HCT116 (cell line): ENCODE data around the gene NRCAM. TPM values are rescaled to one million over a fixed set of nuclear protein-coding genes. Genes with fewer than 3 reads are reported as not detected.
"Not testable (repeated sequence)": the region's sequence is repeated elsewhere in the genome, so short reads cannot be mapped to it uniquely, and the experiment has no call there.

ENCODE experiments used
- ATAC-seq: fragments of 200-7000 bp; cut with Tn5 transposase; 2 replicates; pipeline ENCODE4 v1.9.1; 2020; ENCODE audit warnings: mild to moderate bottlenecking, moderate library complexity
- BruUV-seq: library from RNA; stranded (reverse); fragments of 400-500 nt; replicated peaks from 2 replicates; lab custom pipeline; 2021; lab: Mats Ljungman, UMichigan
- CTCF ChIA-PET: fragments of 300-600 bp; sonication (Branson Sonifier 250); formaldehyde crosslinking; loops from one replicate; lab custom pipeline; 2021; ENCODE audit warnings: antibody characterized with exemption; lab: Charles Lee
- POLR2A ChIA-PET: fragments of 300-600, 350-600 bp; sonication (Branson Sonifier 250); formaldehyde crosslinking; loops from one replicate; lab custom pipeline; 2021; ENCODE audit warnings: antibody characterized with exemption; lab: Charles Lee
- RAD21 ChIA-PET, 2 experiments: fragments of 300-600 bp; sonication (Branson Sonifier 250); formaldehyde crosslinking; loops; one replicate each; lab custom pipeline; 2023; ENCODE audit warnings: low total read pairs in 2 of 2; ENCODE audit not compliant: uncharacterized antibody in 2 of 2, unreplicated experiment in 2 of 2, low non-redundant PET in 1 of 2; lab: Charles Lee
- DNase-seq: peaks from one replicate; pipeline ENCODE4 v3.0.0-alpha.2; 2010; ENCODE audit warnings: low read depth, low spot score
- H2AFZ ChIP-seq: fragments of 200-600 bp; shearing (Covaris generic), sonication (generic); 2 replicates; pipeline ENCODE4 v1.6.1; 2017; ENCODE audit warnings: low read depth, mixed run types, mixed read lengths, antibody characterized with exemption, low read length; ENCODE audit not compliant: poor library complexity, severe bottlenecking
- H3K27ac ChIP-seq: 2 replicates; pipeline ENCODE4 v1.5.1; 2012; ENCODE audit warnings: low read depth, low read length
- H3K27me3 ChIP-seq: fragments of 200-600 bp; sonication (generic); 2 replicates; pipeline ENCODE4 v1.6.1; 2016; ENCODE audit warnings: mixed run types, low read length, mixed read lengths; ENCODE audit not compliant: insufficient read depth
- H3K36me3 ChIP-seq, 2 experiments: fragments of 200-500 bp in 1 of 2; fragments of 200-600 bp in 1 of 2; sonication (Bioruptor generic) in 1 of 2; sonication (generic) in 1 of 2; 2 replicates each; pipeline versions ENCODE4 v1.5.1 to v1.6.1; 2014 to 2016; ENCODE audit warnings: low read length in 2 of 2, inconsistent platforms in 1 of 2, mixed read lengths in 1 of 2, mixed run types in 1 of 2; ENCODE audit not compliant: insufficient read depth in 2 of 2, control insufficient read depth in 1 of 2
- H3K4me1 ChIP-seq, 2 experiments: fragments of 200-600 bp in 1 of 2; sonication (generic) in 1 of 2; 2 replicates each; pipeline versions ENCODE4 v1.5.1 to v1.6.1; 2012 to 2017; ENCODE audit warnings: low read length in 2 of 2, inconsistent platforms in 1 of 2, mild to moderate bottlenecking in 1 of 2, mixed read lengths in 1 of 2, mixed run types in 1 of 2, moderate library complexity in 1 of 2; ENCODE audit not compliant: insufficient read depth in 2 of 2, control insufficient read depth in 1 of 2
- H3K4me2 ChIP-seq: fragments of 200-600 bp; sonication (generic); 2 replicates; pipeline ENCODE4 v1.6.1; 2017; ENCODE audit warnings: mixed run types, low read length, mixed read lengths
- H3K4me3 ChIP-seq, 2 experiments: fragments of 200-600 bp in 1 of 2; sonication (generic) in 1 of 2; replicated peaks in 1 of 2; 2 replicates each; pipeline ENCODE4 v1.5.1; 2011 to 2016; ENCODE audit warnings: low read length in 2 of 2, control low read depth in 1 of 2, low read depth in 1 of 2, mild to moderate bottlenecking in 1 of 2, mixed read lengths in 1 of 2, mixed run types in 1 of 2
- H3K79me2 ChIP-seq: fragments of 200-600 bp; sonication (generic); 2 replicates; pipeline ENCODE4 v1.6.1; 2017; ENCODE audit warnings: mild to moderate bottlenecking, mixed run types, low read length, moderate library complexity, mixed read lengths; ENCODE audit not compliant: insufficient read depth
- H3K9ac ChIP-seq: fragments of 200-600 bp; sonication (generic); 2 replicates; pipeline ENCODE4 v1.6.1; 2016; ENCODE audit warnings: low read length, mixed read lengths
- H3K9me2 ChIP-seq: fragments of 200-600 bp; sonication (generic), shearing (Covaris generic); 2 replicates; pipeline ENCODE4 v1.6.1; 2017; ENCODE audit warnings: mixed run types, mild to moderate bottlenecking, moderate library complexity; ENCODE audit not compliant: insufficient read depth
- H3K9me3 ChIP-seq, 2 experiments: fragments of 200-500 bp in 1 of 2; fragments of 200-600 bp in 1 of 2; sonication (Bioruptor generic) in 1 of 2; sonication (generic) in 1 of 2; 2 replicates each; pipeline ENCODE4 v1.6.1; 2014 to 2017; ENCODE audit warnings: low read length in 2 of 2, mixed read lengths in 2 of 2, inconsistent platforms in 1 of 2, low read depth in 1 of 2, mild to moderate bottlenecking in 1 of 2, mixed run types in 1 of 2, moderate library complexity in 1 of 2; ENCODE audit not compliant: control insufficient read depth in 1 of 2, insufficient read depth in 1 of 2
- H4K20me1 ChIP-seq: fragments of 200-600 bp; sonication (generic), shearing (Covaris generic); 2 replicates; pipeline ENCODE4 v1.6.1; 2017; ENCODE audit warnings: mixed run types, mild to moderate bottlenecking, moderate library complexity; ENCODE audit not compliant: insufficient read depth
- SP1 ChIP-seq: IDR thresholded peaks from 2 replicates; pipeline ENCODE4 v1.6.1; 2012; ENCODE audit warnings: low read depth
- TCF7L2 ChIP-seq: IDR thresholded peaks from 2 replicates; pipeline ENCODE4 v1.7.0; 2011; ENCODE audit warnings: borderline replicate concordance, inconsistent platforms; ENCODE audit not compliant: insufficient read depth, insufficient read length; ENCODE audit errors: extremely low read depth
- ZNF274 ChIP-seq: fragments of 200-500 bp; sonication (Bioruptor generic); IDR thresholded peaks from 2 replicates; pipeline ENCODE4 v1.6.1; 2014; ENCODE audit warnings: mild to moderate bottlenecking, low read depth, low read length, inconsistent platforms
- intact Hi-C: fragments of 100-400 bp; cut with micrococcal nuclease; formaldehyde crosslinking; loops from 2 replicates; pipeline ENCODE4 v1.10.0; 2022
- total RNA-seq: library from RNA; stranded (reverse); gene quantifications from one replicate; pipeline ENCODE4 v1.2.1, GENCODE V29; 2021; ENCODE audit not compliant: unreplicated experiment

NRCAM gene
- total RNA-seq, 1 experiment from 2014 or later, result 0.15 TPM

DNA sequence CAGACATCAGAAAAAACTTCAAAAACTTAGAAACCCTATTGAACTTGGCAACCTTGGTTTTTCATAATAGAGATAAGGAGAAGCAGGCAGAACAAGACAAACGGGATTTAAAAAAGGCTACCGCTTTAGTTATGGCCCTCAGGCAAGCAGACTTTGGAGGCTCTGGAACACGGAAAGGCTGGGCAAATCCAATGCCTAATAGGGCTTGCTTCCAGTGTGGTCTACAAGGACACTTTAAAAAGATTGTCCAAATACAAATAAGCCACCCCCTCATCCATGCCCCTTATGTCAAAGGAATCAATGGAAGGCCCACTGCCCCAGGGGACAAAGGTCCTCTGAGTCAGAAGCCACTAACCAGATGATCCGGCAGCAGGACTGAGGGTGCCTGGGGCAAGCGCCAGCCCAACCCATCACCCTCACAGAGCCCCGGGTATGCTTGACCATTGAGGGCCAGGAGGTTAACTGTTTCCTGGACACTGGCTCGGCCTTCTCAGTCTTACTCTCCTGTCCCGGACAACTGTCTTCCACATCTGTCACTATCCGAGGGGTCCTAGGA lies 115.3 kb downstream of the NRCAM start:
- no peak overlapping the region for H3K4me2 ChIP-seq
- H4K20me1 ChIP-seq, result no peaks in the 10 kb centered on the region
- H2AFZ ChIP-seq, result no peak overlapping the region
- DNase-seq (no peak), ATAC-seq (no peak)
- CTCF ChIA-PET, result no interaction called here
- intact Hi-C loops, result no loop called here
- H3K9me2 ChIP-seq, result no peaks in the 10 kb centered on the region
- no peaks in the 10 kb centered on the region for H3K27me3 ChIP-seq
- no TSS peak for BruUV-seq
- RAD21 ChIA-PET, result no interaction called here
- H3K9me3 ChIP-seq, result no peaks in the 10 kb centered on the region
- no peak for TF ChIP-seq TCF7L2
- no peak for TF ChIP-seq ZNF274
- TF ChIP-seq SP1, result no peak
- no peak overlapping the region for H3K9ac ChIP-seq
- H3K4me3 ChIP-seq, result no peak overlapping the region
- no peaks in the 10 kb centered on the region; a peak in 1 of 4 replicates for H3K4me1 ChIP-seq
- H3K79me2 ChIP-seq, result no peaks in the 10 kb centered on the region
- H3K36me3 ChIP-seq, result no peaks in the 10 kb centered on the region
- POLR2A ChIA-PET, result no interaction called here
- H3K27ac ChIP-seq, result no peak overlapping the region

DNA sequence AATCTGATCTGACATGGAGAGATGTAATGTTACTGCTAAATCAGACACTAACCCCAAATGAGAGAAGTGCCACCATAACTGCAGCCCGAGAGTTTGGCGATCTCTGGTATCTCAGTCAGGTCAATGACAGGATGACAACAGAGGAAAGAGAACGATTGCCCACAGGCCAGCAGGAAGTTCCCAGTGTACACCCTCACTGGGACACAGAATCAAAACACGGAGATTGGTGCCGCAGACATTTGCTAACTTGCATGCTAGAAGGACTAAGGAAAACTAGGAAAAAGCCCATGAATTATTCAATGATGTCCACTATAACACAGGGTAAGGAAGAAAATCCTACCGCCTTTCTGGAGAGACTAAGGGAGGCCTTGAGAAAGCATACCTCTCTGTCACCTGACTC lies 115.8 kb downstream of the NRCAM start:
- H3K9ac ChIP-seq, intact Hi-C loops, H2AFZ ChIP-seq, H4K20me1 ChIP-seq, ATAC-seq, H3K36me3 ChIP-seq, H3K4me3 ChIP-seq, H3K27ac ChIP-seq, POLR2A ChIA-PET, CTCF ChIA-PET, H3K4me2 ChIP-seq, H3K79me2 ChIP-seq, H3K9me3 ChIP-seq, H3K9me2 ChIP-seq, DNase-seq, H3K4me1 ChIP-seq, BruUV-seq, H3K27me3 ChIP-seq, RAD21 ChIA-PET: not testable (repeated sequence)
